ENCODE measurements around the gene TAC3. TPM values are rescaled to one million over a fixed set of nuclear protein-coding genes. Genes with fewer than 3 reads are reported as not detected.

Gene TAC3
- total RNA-seq, 6 experiments from 2014 or later, result not detected

DNA sequence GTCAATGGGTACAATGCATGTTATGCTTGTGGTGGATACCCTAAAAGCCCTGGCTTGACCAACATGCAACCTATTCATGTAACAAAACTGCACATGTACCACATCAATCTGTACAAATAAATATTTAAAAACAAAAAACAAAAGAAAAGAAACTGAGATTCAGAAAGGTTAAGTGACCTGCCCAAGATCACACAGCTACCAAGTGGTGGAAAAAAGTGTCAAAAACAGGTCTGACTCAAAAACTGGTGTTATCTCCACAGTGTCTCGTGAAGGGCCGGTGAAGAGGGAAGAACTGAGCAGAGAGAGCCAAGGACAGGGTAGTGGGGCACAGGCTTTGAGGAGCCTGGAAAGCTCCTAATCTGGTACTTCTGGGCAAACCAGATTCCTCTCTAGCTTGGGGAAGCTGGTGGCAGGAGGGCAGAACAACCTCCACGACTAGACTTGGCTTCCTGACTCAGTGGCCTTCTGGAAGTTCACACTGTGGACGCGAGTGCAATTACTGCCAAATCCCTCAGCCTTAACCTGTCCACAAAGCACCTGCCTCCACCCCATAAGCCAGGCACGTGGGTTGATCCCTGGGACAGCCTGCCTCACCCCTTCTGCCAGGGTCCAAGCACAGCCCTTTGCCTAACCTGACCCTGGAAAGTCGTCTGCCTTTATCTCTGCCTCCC is 25.5 kb downstream of the TAC3 start:
- Histone ChIP-seq H3K9me3 (no peaks in the 10 kb centered on the region), H3K27me3 (no peaks in the 10 kb centered on the region), H3K36me3 (no peaks in the 10 kb centered on the region), H3K4me1 (peaks cover 0 to 47% (median 12%) of the 10 kb centered on the region in 4 donors), H3K4me3 (no peak overlapping the region), H3K27ac (peak overlapping the region; percentile 50 to 80 (median 54))
- 10% methylated on average over 4 of the region's 7 CpGs for WGBS (ENCODE audit: insufficient coverage, low coverage, low lambda C conversion rate, missing lambda C conversion rate)
- ATAC-seq (peak; percentile 40 to 78 (median 74)), DNase-seq (peak; percentile 47 to 92 (median 91))
- TF ChIP-seq, protein P1, sequence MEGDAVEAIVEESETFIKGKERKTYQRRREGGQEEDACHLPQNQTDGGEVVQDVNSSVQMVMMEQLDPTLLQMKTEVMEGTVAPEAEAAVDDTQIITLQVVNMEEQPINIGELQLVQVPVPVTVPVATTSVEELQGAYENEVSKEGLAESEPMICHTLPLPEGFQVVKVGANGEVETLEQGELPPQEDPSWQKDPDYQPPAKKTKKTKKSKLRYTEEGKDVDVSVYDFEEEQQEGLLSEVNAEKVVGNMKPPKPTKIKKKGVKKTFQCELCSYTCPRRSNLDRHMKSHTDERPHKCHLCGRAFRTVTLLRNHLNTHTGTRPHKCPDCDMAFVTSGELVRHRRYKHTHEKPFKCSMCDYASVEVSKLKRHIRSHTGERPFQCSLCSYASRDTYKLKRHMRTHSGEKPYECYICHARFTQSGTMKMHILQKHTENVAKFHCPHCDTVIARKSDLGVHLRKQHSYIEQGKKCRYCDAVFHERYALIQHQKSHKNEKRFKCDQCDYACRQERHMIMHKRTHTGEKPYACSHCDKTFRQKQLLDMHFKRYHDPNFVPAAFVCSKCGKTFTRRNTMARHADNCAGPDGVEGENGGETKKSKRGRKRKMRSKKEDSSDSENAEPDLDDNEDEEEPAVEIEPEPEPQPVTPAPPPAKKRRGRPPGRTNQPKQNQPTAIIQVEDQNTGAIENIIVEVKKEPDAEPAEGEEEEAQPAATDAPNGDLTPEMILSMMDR (IDR thresholded peaks at IDR 0.05), result no peak
- no peak for TF ChIP-seq POLR2A (IDR thresholded peaks at IDR 0.05)
- intact Hi-C loops (cut with DNase I), result no loop called here

DNA sequence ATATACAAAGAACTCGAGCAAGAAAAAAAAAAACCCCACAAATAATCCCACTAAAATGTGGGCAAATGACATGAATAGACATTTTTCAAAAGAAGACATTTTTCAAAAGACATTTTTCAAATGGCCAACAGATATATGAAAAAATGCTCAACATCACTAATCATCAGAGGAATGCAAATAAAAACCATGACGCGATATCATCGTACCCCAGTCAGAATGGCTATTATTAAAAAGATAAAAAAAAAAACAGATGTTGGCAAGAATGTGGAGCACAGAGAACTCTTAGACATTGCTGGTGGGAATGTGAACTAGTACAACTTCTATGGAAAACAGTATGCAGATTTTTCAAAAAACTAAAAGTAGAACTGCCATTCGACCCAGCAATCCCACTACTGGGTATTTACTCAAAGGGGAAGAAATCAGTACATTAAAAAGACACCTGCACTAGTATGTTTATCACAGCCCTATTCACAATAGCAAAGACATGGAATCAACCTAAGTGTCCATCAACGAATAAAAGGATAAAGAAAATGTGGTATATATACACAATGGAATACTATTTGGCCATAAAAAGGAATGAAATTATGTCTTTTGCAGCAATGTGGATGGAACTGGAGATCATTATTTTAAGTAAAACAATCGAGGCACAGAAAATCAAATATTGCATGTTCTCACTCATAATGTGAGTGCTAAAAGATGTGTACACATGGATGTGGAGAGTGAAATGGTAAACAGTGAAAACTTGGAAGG is 26.3 kb downstream of the TAC3 start:
- ATAC-seq, result no peak
- H3K36me3 ChIP-seq, result no peaks in the 10 kb centered on the region
- no peak for DNase-seq
- H3K4me3 ChIP-seq, result no peak overlapping the region
- H3K27me3 ChIP-seq, result no peaks in the 10 kb centered on the region
- intact Hi-C loops (cut with DNase I), result loop anchor here (5.0 to 10.0 kb wide), 2 partner anchors 225 to 228 kb away; partner anchors contain the start of gene HSD17B6 (in 2 of the 2)
- 60% methylated on average over 7 of the region's 7 CpGs for WGBS (ENCODE audit: insufficient coverage, low coverage, low lambda C conversion rate, missing lambda C conversion rate)
- TF ChIP-seq, protein P1 (IDR thresholded peaks at IDR 0.05), result no peak
- TF ChIP-seq POLR2A (IDR thresholded peaks at IDR 0.05), result no peak
- peak overlapping the region in 2 of 3 donors; percentile 50 to 80 for H3K27ac ChIP-seq
- no peaks in the 10 kb centered on the region for H3K9me3 ChIP-seq
- peaks cover 0 to 47% (median 12%) of the 10 kb centered on the region in 4 donors for H3K4me1 ChIP-seq

DNA sequence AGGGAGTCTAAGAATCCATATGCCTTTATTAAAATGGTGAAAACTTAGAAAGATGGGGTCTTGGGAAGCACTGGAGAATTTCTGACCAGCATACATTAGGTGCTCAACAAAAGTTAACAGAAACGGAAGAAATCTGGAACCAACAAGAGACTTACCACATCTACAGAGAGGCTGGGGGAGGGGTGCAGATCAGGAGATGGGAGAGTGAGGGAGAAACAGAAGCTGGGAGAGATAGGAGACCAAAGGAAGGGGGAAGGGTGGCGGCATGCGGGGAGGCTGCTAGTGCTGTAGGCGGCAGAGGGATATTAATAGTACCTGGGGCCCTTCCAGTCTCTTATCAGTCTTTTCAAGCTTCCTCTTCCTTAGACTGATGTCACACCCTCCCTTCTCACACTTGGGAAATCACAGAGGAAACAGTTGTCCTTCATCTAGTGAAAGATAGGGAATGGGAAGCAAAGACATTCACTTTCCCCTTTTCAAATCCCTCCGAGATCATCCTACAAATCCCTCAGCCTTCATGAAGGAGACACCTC is 28.1 kb downstream of the TAC3 start:
- H3K27ac ChIP-seq, result peak overlapping the region in 1 of 3 donors; percentile 15
- intact Hi-C loops (cut with DNase I), result loop anchor here (5.0 to 10.0 kb wide), 2 partner anchors 223 to 226 kb away; partner anchors contain the start of gene HSD17B6 (in 2 of the 2)
- 30% methylated on average over 5 of the region's 5 CpGs for WGBS (ENCODE audit: insufficient coverage, low coverage, low lambda C conversion rate, missing lambda C conversion rate)
- no peaks in the 10 kb centered on the region for H3K36me3 ChIP-seq
- DNase-seq (peak in 1 of 3 donors; percentile 47), ATAC-seq (peak; percentile 9 to 50 (median 32))
- H3K4me3 ChIP-seq, result no peak overlapping the region
- H3K9me3 ChIP-seq, result no peaks in the 10 kb centered on the region
- no peak for TF ChIP-seq POLR2A (IDR thresholded peaks at IDR 0.05)
- TF ChIP-seq, protein P1 (IDR thresholded peaks at IDR 0.05), result no peak
- peaks cover 0 to 46% (median 12%) of the 10 kb centered on the region in 4 donors for H3K4me1 ChIP-seq
- no peaks in the 10 kb centered on the region for H3K27me3 ChIP-seq

DNA sequence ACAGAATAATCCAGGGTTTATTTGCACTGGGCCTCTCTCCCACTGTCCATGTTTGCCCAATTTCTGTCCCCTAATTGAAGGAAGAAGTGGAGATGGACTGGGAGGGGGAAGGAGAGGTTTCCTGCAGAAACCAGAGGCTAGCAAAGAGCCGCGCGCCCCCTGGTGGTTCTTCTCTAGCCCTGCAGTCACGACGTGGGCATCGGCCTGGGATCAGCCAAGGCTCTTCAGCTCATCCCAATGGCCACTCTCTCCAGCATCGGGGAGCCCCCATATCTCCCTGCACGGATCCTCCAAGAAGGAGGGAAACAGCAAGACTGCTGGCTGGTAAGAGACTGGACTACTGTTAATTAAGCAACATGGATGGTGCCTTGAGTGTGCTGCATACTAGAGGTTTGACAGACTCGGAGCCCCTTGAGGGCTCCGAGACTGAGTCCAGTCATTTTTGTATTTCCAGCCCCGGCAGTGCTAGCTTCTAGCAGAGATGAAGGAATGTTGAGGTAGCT is 28.7 kb downstream of the TAC3 start:
- ATAC-seq (peak; percentile 83 to 86 (median 85)), DNase-seq (peak; percentile 84 to 90 (median 90))
- Histone ChIP-seq H3K27me3 (no peaks in the 10 kb centered on the region), H3K36me3 (no peaks in the 10 kb centered on the region), H3K9me3 (no peaks in the 10 kb centered on the region), H3K4me3 (no peak overlapping the region), H3K4me1 (peaks cover 0 to 39% (median 12%) of the 10 kb centered on the region in 4 donors), H3K27ac (peak overlapping the region in 1 of 3 donors; percentile 15)
- 9% methylated on average over 7 of the region's 11 CpGs for WGBS (ENCODE audit: insufficient coverage, low coverage, low lambda C conversion rate, missing lambda C conversion rate)
- intact Hi-C loops (cut with DNase I), result loop anchor here (5.0 to 10.0 kb wide), 2 partner anchors 223 to 225 kb away; partner anchors contain the start of gene HSD17B6 (in 2 of the 2)
- TF ChIP-seq, protein P1 (IDR thresholded peaks at IDR 0.05), result peak; percentile 94 to 97 (median 94)
- no peak for TF ChIP-seq POLR2A (IDR thresholded peaks at IDR 0.05)

Data from right lobe of liver (tissue), 6 donors.